Prostate gland (tissue), 2 donors: ENCODE results near the gene KANSL1. TPM values are rescaled to one million over a fixed set of nuclear protein-coding genes. Genes with fewer than 3 reads are reported as not detected.

Experiments
- DNase-seq: peaks from one replicate; pipeline ENCODE4 v3.0.0-alpha.2; 2019; ENCODE audit warnings: low spot score
- H3K27ac ChIP-seq, 2 donors: fragments of 200-600 bp; sonication (generic); 2 replicates each; pipeline ENCODE4 v1.5.1; 2017 to 2019
- H3K27me3 ChIP-seq: fragments of 200-600 bp; sonication (generic); replicated peaks from 2 replicates; pipeline ENCODE4 v1.5.1; 2019; ENCODE audit not compliant: insufficient read depth
- H3K36me3 ChIP-seq, 2 donors: fragments of 200-600 bp; sonication (generic); 1 replicate in 1 of 2; 2 replicates in 1 of 2; pipeline versions ENCODE4 v1.5.1 to v1.8.1; 2017 to 2019
- H3K4me1 ChIP-seq: fragments of 200-600 bp; sonication (generic); replicated peaks from 2 replicates; pipeline ENCODE4 v1.5.1; 2019
- H3K4me3 ChIP-seq, 2 donors: fragments of 200-600 bp; sonication (generic); 2 replicates each; pipeline ENCODE4 v1.5.1; 2017 to 2019
- H3K9me3 ChIP-seq: fragments of 200-600 bp; sonication (generic); 2 replicates; pipeline ENCODE4 v1.5.1; 2017
- CTCF ChIP-seq, 4 experiments: fragments of 200-600 bp in 2 of 4; fragments of 450-650 bp in 2 of 4; sonication (generic) in 2 of 4; IDR thresholded peaks; 1 replicate in 3 of 4; 2 replicates in 1 of 4; pipeline ENCODE4 v1.5.1; 2016 to 2019; ENCODE audit warnings: antibody characterized with exemption in 4 of 4, mild to moderate bottlenecking in 2 of 4, moderate library complexity in 2 of 4
- POLR2A ChIP-seq: fragments of 450-650 bp; IDR thresholded peaks from one replicate; pipeline ENCODE4 v1.6.1; 2016; ENCODE audit warnings: antibody characterized with exemption, mild to moderate bottlenecking
- POLR2AphosphoS5 ChIP-seq: sonication (generic); formaldehyde crosslinking; IDR thresholded peaks from one replicate; pipeline ENCODE4 v1.6.1; 2017; ENCODE audit warnings: antibody characterized with exemption
- WGBS: methylation state at CpG from one replicate; pipeline ENCODE4 v1.1.5; 2018; 5-methylcytosine and 5-hydroxymethylcytosine counted together
- intact Hi-C: fragments of 100-400 bp; cut with DNase I; formaldehyde crosslinking; loops from one replicate; pipeline ENCODE4 v1.14.2; 2022
- total RNA-seq, 2 donors: library from RNA; depleted of rRNA; stranded (reverse); fragments of >200 nt; gene quantifications; one replicate each; pipeline ENCODE4 v1.1.0, GENCODE V29; 2016

KANSL1 gene
- total RNA-seq, 2 donors from 2014 or later: 60.4 to 109 TPM

- WGBS: 86% methylated on average over 1 of the region's 1 CpG
These were observed 120.2 kb downstream of the KANSL1 start for GRCh38 chr17:46072998-46073397.

GRCh38 chr17:46071796-46072195 is 121.4 kb downstream of the KANSL1 start:
- Histone ChIP-seq H3K9me3 (no peaks in the 10 kb centered on the region), H3K4me1 (no peaks in the 10 kb centered on the region), H3K4me3 (no peak overlapping the region), H3K36me3 (no peaks in the 10 kb centered on the region), H3K27me3 (no peaks in the 10 kb centered on the region), H3K27ac (no peak overlapping the region)
- intact Hi-C loops: no loop called here
- WGBS: 74% methylated on average over 5 of the region's 5 CpGs
- TF ChIP-seq POLR2AphosphoS5 (no peak), CTCF (IDR thresholded peaks at IDR 0.05) (no peak), POLR2A (no peak)
- DNase-seq: no peak

More at GRCh38 chr17:46072998-46073397, 120.2 kb downstream of the KANSL1 start:
- H3K27ac ChIP-seq: no peak overlapping the region
- H3K4me1 ChIP-seq: no peaks in the 10 kb centered on the region
- no peak for DNase-seq
- no peaks in the 10 kb centered on the region for H3K36me3 ChIP-seq
- no peaks in the 10 kb centered on the region for H3K9me3 ChIP-seq
- H3K4me3 ChIP-seq: no peak overlapping the region
- no peaks in the 10 kb centered on the region for H3K27me3 ChIP-seq
- TF ChIP-seq CTCF (IDR thresholded peaks at IDR 0.05) (no peak), POLR2AphosphoS5 (no peak), POLR2A (no peak)
- intact Hi-C loops: no loop called here

- 100% methylated on average over 1 of the region's 1 CpG for WGBS
- intact Hi-C loops: no loop called here
- no peak for TF ChIP-seq CTCF (IDR thresholded peaks at IDR 0.05)
- TF ChIP-seq POLR2A: no peak
- TF ChIP-seq POLR2AphosphoS5: no peak
- no peak for DNase-seq
- Histone ChIP-seq H3K9me3 (no peaks in the 10 kb centered on the region), H3K36me3 (peaks cover 0 to 6% of the 10 kb centered on the region in 2 donors), H3K27ac (no peak overlapping the region), H3K4me1 (no peaks in the 10 kb centered on the region), H3K4me3 (no peak overlapping the region), H3K27me3 (no peaks in the 10 kb centered on the region)
These were observed 128.8 kb downstream of the KANSL1 start for GRCh38 chr17:46064460-46064859.

GRCh38 chr17:46063241-46063640 is 130.0 kb downstream of the KANSL1 start:
- H3K4me3 ChIP-seq: no peak overlapping the region
- DNase-seq: no peak
- no peak for TF ChIP-seq POLR2AphosphoS5
- TF ChIP-seq POLR2A: no peak
- TF ChIP-seq CTCF (IDR thresholded peaks at IDR 0.05): no peak
- no peaks in the 10 kb centered on the region for H3K4me1 ChIP-seq
- peaks cover 0 to 6% of the 10 kb centered on the region in 2 donors for H3K36me3 ChIP-seq
- 52% methylated on average over 2 of the region's 2 CpGs for WGBS
- no peaks in the 10 kb centered on the region for H3K27me3 ChIP-seq
- H3K9me3 ChIP-seq: no peaks in the 10 kb centered on the region
- intact Hi-C loops: no loop called here
- no peak overlapping the region for H3K27ac ChIP-seq

GRCh38 chr17:46061435-46061834 is 131.8 kb downstream of the KANSL1 start:
- intact Hi-C loops: no loop called here
- no peak for TF ChIP-seq POLR2AphosphoS5
- peak in 3 of 4 experiments; percentile 6 to 33 (median 26) for TF ChIP-seq CTCF (IDR thresholded peaks at IDR 0.05)
- TF ChIP-seq POLR2A: no peak
- Histone ChIP-seq H3K4me3 (no peak overlapping the region), H3K27ac (no peak overlapping the region), H3K27me3 (no peaks in the 10 kb centered on the region), H3K9me3 (no peaks in the 10 kb centered on the region), H3K4me1 (no peaks in the 10 kb centered on the region), H3K36me3 (peaks cover 0 to 5% of the 10 kb centered on the region in 2 donors)
- DNase-seq: no peak
- 86% methylated on average over 5 of the region's 5 CpGs for WGBS
